Tibial artery (tissue), 4 donors: ENCODE data around the gene HEPACAM.

Experiments
- DNase-seq, 2 donors: peaks; one replicate each; pipeline ENCODE4 v3.0.0-alpha.2; 2019
- H3K27ac ChIP-seq, 2 donors: fragments of 200-600 bp; sonication (generic) in 1 of 2; 1 replicate in 1 of 2; 2 replicates in 1 of 2; pipeline ENCODE4 v1.5.1; 2018 to 2019; ENCODE audit warnings: mild to moderate bottlenecking in 1 of 2
- H3K27me3 ChIP-seq, 2 donors: fragments of 200-600 bp; sonication (generic) in 1 of 2; one replicate each; pipeline versions ENCODE4 v1.5.1 to v1.6.0; 2016 to 2019
- H3K36me3 ChIP-seq, 3 donors: fragments of 200-600 bp; sonication (generic) in 2 of 3; one replicate each; pipeline ENCODE4 v1.5.1; 2016 to 2019; ENCODE audit warnings: mild to moderate bottlenecking in 2 of 3
- H3K4me1 ChIP-seq, 4 donors: fragments of 200-600 bp; sonication (generic) in 2 of 4; 1 replicate in 3 of 4; 2 replicates in 1 of 4; pipeline ENCODE4 v1.5.1; 2016 to 2019
- H3K4me3 ChIP-seq, 2 donors: fragments of 200-600 bp; sonication (generic) in 1 of 2; 1 replicate in 1 of 2; 2 replicates in 1 of 2; pipeline ENCODE4 v1.5.1; 2018 to 2019; ENCODE audit warnings: mild to moderate bottlenecking in 2 of 2
- H3K9me3 ChIP-seq, 3 donors: fragments of 200-600 bp; sonication (generic) in 1 of 3; one replicate each; pipeline ENCODE4 v1.5.1; 2016 to 2019
- intact Hi-C: fragments of 100-400 bp; cut with DNase I; formaldehyde crosslinking; loops from one replicate; pipeline ENCODE4 v1.15.0; 2023; ENCODE audit warnings: low total_unique reads
- TF ChIP-seq, protein P1 (sequence below), 2 experiments: fragments of 200-600 bp in 1 of 2; fragments of 450-650 bp in 1 of 2; IDR thresholded peaks; one replicate each; pipeline ENCODE4 v1.5.1; 2017 to 2019; ENCODE audit warnings: antibody characterized with exemption in 2 of 2, mild to moderate bottlenecking in 1 of 2, moderate library complexity in 1 of 2

HEPACAM gene

DNA sequence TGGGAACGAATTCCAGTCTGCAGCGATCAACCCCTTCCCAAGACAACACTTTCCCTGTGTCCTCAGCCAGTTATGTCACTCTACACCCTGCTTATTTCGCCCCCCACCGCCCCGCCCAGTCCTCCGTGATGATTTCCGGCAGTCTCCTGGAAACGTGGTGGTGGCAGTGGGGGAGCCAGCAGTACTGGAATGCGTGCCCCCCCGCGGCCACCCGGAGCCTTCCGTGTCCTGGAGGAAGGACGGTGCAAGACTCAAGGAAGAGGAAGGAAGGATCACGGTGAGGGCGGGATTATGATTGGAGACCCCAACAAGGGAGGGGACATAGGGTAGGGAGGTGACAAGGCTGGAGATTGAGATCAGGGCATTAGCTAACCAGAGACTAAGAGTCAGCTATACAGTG, 66.5 kb downstream of the HEPACAM start:
- Histone ChIP-seq H3K4me3 (no peak overlapping the region), H3K4me1 (peaks cover 0 to 41% (median 33%) of the 10 kb centered on the region in 4 donors), H3K9me3 (no peaks in the 10 kb centered on the region), H3K27ac (no peak overlapping the region), H3K36me3 (no peaks in the 10 kb centered on the region), H3K27me3 (peaks cover 16 to 90% of the 10 kb centered on the region in 2 donors)
- TF ChIP-seq, protein P1, sequence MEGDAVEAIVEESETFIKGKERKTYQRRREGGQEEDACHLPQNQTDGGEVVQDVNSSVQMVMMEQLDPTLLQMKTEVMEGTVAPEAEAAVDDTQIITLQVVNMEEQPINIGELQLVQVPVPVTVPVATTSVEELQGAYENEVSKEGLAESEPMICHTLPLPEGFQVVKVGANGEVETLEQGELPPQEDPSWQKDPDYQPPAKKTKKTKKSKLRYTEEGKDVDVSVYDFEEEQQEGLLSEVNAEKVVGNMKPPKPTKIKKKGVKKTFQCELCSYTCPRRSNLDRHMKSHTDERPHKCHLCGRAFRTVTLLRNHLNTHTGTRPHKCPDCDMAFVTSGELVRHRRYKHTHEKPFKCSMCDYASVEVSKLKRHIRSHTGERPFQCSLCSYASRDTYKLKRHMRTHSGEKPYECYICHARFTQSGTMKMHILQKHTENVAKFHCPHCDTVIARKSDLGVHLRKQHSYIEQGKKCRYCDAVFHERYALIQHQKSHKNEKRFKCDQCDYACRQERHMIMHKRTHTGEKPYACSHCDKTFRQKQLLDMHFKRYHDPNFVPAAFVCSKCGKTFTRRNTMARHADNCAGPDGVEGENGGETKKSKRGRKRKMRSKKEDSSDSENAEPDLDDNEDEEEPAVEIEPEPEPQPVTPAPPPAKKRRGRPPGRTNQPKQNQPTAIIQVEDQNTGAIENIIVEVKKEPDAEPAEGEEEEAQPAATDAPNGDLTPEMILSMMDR (IDR thresholded peaks at IDR 0.05), result no peak
- DNase-seq, result no peak
- intact Hi-C loops, result loop anchor here (5.0 kb wide), 1 partner anchor 202 kb away; no protein-coding TSS in a partner anchor
